ENCODE results near the gene MAPK7. TPM values are rescaled to one million over a fixed set of nuclear protein-coding genes. Genes with fewer than 3 reads are reported as not detected.
A peak's percentile ranks its signal among the peaks of the same experiment; 100 is the strongest.

The MAPK7 gene
- total RNA-seq, 4 donors from 2014 or later, result 7.3 to 12.5 (median 10.4) TPM

DNA sequence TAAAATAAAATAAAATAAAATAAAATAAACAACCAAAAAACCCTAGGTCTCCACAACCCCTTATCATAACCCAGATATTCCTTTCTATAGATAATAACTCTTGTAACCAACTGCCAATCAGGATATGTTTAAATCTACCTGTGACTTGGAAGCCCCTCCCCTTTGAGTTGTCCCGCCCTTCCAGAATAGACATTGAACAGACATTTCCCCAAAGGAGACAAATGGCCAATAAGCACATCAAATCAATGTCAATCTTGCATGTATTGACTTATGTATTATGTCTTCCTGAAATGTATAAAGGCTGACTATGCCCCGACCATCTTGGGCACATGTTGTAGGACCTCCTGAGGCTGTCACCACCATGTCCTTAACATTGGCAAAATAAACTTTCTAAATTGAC lies 1.5 kb upstream of the MAPK7 start:
- DNase-seq (no peak), ATAC-seq (no peak)
- Histone ChIP-seq H3K4me1 (peaks cover 7 to 16% of the 10 kb centered on the region in 2 donors), H3K36me3 (peaks cover 0 to 22% of the 10 kb centered on the region in 2 donors), H3K9me3 (no peaks in the 10 kb centered on the region), H3K4me3 (peak overlapping the region; percentile 64 to 98 (median 83)), H3K27ac (peak overlapping the region; percentile 83 to 97 (median 94)), H3K27me3 (no peaks in the 10 kb centered on the region)
- no peak for TF ChIP-seq POLR2A (IDR thresholded peaks at IDR 0.05)
- TF ChIP-seq, protein P1, sequence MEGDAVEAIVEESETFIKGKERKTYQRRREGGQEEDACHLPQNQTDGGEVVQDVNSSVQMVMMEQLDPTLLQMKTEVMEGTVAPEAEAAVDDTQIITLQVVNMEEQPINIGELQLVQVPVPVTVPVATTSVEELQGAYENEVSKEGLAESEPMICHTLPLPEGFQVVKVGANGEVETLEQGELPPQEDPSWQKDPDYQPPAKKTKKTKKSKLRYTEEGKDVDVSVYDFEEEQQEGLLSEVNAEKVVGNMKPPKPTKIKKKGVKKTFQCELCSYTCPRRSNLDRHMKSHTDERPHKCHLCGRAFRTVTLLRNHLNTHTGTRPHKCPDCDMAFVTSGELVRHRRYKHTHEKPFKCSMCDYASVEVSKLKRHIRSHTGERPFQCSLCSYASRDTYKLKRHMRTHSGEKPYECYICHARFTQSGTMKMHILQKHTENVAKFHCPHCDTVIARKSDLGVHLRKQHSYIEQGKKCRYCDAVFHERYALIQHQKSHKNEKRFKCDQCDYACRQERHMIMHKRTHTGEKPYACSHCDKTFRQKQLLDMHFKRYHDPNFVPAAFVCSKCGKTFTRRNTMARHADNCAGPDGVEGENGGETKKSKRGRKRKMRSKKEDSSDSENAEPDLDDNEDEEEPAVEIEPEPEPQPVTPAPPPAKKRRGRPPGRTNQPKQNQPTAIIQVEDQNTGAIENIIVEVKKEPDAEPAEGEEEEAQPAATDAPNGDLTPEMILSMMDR (IDR thresholded peaks at IDR 0.05 in 4 of 5, conservative IDR thresholded peaks at IDR 0.05 in 1 of 5), result no peak
- intact Hi-C loops (cut with DNase I; ENCODE audit: low total_unique reads), result loop anchor here (2.0 to 10.0 kb wide), 5 partner anchors 28 to 270 kb away; partner anchors contain the start of genes ALDH3A2 and SLC47A1
- in situ Hi-C loops (cut with MboI; ENCODE audit: low sequenced_read_pairs in 4 of 4), result no loop called here

- TF ChIP-seq, protein P1 (IDR thresholded peaks at IDR 0.05 in 4 of 5, conservative IDR thresholded peaks at IDR 0.05 in 1 of 5), result no peak
- peak; percentile 75 to 91 for TF ChIP-seq POLR2A (IDR thresholded peaks at IDR 0.05)
- intact Hi-C loops (cut with DNase I; ENCODE audit: low total_unique reads), result loop anchor here (1.0 to 10.0 kb wide), 6 partner anchors 16 to 269 kb away; partner anchors contain the start of genes ALDH3A2, B9D1 and SLC47A1
- peak; percentile 91 to 93 for ATAC-seq
These were observed 489 bp upstream of the MAPK7 start for GRCh38 chr17:19377602-19378415.

DNA sequence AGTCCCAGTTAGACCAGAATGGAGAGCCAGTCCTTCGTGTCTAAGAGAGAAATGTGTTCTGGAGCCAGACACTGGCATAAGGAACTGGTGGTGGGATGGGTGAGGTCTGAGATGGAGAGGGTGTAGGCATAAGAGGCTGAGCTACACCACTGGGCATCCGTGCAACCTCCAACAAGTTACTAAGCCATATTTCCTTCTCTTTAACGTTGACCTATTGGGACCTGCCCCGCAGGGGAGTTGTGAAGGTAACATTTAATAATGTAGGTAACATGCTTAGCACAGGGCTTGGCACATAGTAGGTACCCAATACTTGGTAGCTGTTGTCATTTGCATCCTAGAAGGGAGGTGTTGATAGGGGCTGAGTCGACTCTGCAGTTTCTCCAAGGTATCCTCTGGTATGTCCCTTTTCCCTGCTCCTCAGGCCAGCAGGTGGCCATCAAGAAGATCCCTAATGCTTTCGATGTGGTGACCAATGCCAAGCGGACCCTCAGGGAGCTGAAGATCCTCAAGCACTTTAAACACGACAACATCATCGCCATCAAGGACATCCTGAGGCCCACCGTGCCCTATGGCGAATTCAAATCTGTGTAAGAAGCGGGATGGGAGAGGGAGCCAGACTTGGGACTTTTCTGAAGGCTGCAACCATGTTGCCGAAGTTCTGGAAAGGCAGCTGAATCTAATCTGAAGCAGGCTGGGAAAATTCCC lies 1.2 kb downstream of the MAPK7 start:
- TF ChIP-seq, protein P1 (IDR thresholded peaks at IDR 0.05 in 4 of 5, conservative IDR thresholded peaks at IDR 0.05 in 1 of 5), result no peak
- no peak for TF ChIP-seq POLR2A (IDR thresholded peaks at IDR 0.05)
- ATAC-seq (no peak), DNase-seq (no peak)
- Histone ChIP-seq H3K4me1 (peaks cover 7 to 24% of the 10 kb centered on the region in 2 donors), H3K4me3 (peak overlapping the region; percentile 64 to 90 (median 74)), H3K27me3 (no peaks in the 10 kb centered on the region), H3K36me3 (peaks cover 0 to 44% of the 10 kb centered on the region in 2 donors), H3K27ac (peak overlapping the region; percentile 83 to 97 (median 94)), H3K9me3 (no peaks in the 10 kb centered on the region)
- intact Hi-C loops (cut with DNase I; ENCODE audit: low total_unique reads) (loop anchor here (5.0 to 10.0 kb wide), 4 partner anchors 68 to 268 kb away; partner anchors contain the start of genes ALDH3A2 and SLC47A1), in situ Hi-C loops (cut with MboI; ENCODE audit: low sequenced_read_pairs in 4 of 4) (no loop called here)

More at GRCh38 chr17:19377602-19378415, 489 bp upstream of the MAPK7 start:
- Histone ChIP-seq H3K36me3 (peaks cover 0 to 32% of the 10 kb centered on the region in 2 donors), H3K4me3 (peak overlapping the region; percentile 64 to 98 (median 83)), H3K9me3 (no peaks in the 10 kb centered on the region), H3K27me3 (no peaks in the 10 kb centered on the region), H3K27ac (peak overlapping the region; percentile 83 to 97 (median 94)), H3K4me1 (peaks cover 7 to 16% of the 10 kb centered on the region in 2 donors)
- in situ Hi-C loops (cut with MboI; ENCODE audit: low sequenced_read_pairs in 4 of 4), result no loop called here
- peak; percentile 97 to 99 for DNase-seq

DNA sequence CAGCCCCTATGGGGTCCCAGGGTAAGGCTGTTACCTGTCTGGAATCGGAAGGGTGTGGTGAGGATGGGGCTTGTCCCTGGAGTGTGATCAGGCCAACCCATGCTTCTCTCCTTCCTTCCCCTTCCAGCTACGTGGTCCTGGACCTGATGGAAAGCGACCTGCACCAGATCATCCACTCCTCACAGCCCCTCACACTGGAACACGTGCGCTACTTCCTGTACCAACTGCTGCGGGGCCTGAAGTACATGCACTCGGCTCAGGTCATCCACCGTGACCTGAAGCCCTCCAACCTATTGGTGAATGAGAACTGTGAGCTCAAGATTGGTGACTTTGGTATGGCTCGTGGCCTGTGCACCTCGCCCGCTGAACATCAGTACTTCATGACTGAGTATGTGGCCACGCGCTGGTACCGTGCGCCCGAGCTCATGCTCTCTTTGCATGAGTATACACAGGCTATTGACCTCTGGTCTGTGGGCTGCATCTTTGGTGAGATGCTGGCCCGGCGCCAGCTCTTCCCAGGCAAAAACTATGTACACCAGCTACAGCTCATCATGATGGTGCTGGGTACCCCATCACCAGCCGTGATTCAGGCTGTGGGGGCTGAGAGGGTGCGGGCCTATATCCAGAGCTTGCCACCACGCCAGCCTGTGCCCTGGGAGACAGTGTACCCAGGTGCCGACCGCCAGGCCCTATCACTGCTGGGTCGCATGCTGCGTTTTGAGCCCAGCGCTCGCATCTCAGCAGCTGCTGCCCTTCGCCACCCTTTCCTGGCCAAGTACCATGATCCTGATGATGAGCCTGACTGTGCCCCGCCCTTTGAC lies 2.4 kb downstream of the MAPK7 start:
- intact Hi-C loops (cut with DNase I; ENCODE audit: low total_unique reads), result no loop called here
- Histone ChIP-seq H3K27me3 (no peaks in the 10 kb centered on the region), H3K9me3 (no peaks in the 10 kb centered on the region), H3K36me3 (peaks cover 0 to 44% of the 10 kb centered on the region in 2 donors), H3K4me3 (no peak overlapping the region), H3K4me1 (peaks cover 16 to 31% of the 10 kb centered on the region in 2 donors), H3K27ac (no peak overlapping the region)
- TF ChIP-seq, protein P1 (IDR thresholded peaks at IDR 0.05 in 4 of 5, conservative IDR thresholded peaks at IDR 0.05 in 1 of 5), result no peak
- TF ChIP-seq POLR2A (IDR thresholded peaks at IDR 0.05), result no peak
- in situ Hi-C loops (cut with MboI; ENCODE audit: low sequenced_read_pairs in 4 of 4), result no loop called here
- DNase-seq (no peak), ATAC-seq (no peak)

Measured in gastrocnemius medialis (tissue), 4 donors.